Type B pancreatic cell (in vitro differentiated cells): ENCODE results near the gene FAM240B. TPM values are rescaled to one million over a fixed set of nuclear protein-coding genes. Genes with fewer than 3 reads are reported as not detected.

ENCODE experiments used
- DNase-seq: peaks from one replicate; pipeline ENCODE4 v3.0.0; 2021; ENCODE audit warnings: mixed read lengths; ENCODE audit not compliant: unreplicated experiment; ENCODE audit errors: extremely low spot score
- H3K27ac Mint-ChIP-seq: 2 replicates; pipeline ENCODE4 v1.8.0; 2021; ENCODE audit warnings: mild to moderate bottlenecking, mixed read lengths
- H3K27me3 Mint-ChIP-seq: 2 replicates; pipeline ENCODE4 v1.8.0; 2021; ENCODE audit warnings: mixed read lengths
- H3K36me3 Mint-ChIP-seq: 2 replicates; pipeline ENCODE4 v1.8.0; 2021; ENCODE audit warnings: mixed read lengths
- H3K4me1 Mint-ChIP-seq: one replicate; pipeline ENCODE4 v1.8.0; 2021; ENCODE audit warnings: mixed read lengths; ENCODE audit not compliant: unreplicated experiment
- H3K4me3 Mint-ChIP-seq: 2 replicates; pipeline ENCODE4 v1.8.0; 2021; ENCODE audit warnings: mild to moderate bottlenecking, mixed read lengths
- H3K9me3 Mint-ChIP-seq: 2 replicates; pipeline ENCODE4 v1.8.0; 2021; ENCODE audit warnings: mixed read lengths
- total RNA-seq: library from RNA; stranded (reverse); gene quantifications from 2 replicates; pipeline ENCODE4 v1.2.1, GENCODE V29; 2021; ENCODE audit warnings: low replicate concordance
- TF ChIP-seq, protein P1 (sequence below): fragments of 200-600 bp; sonication (generic); conservative IDR thresholded peaks from 2 replicates; pipeline ENCODE4 v1.5.0; 2021; ENCODE audit warnings: antibody characterized with exemption, mild to moderate bottlenecking

The FAM240B gene
- total RNA-seq, 1 donor from 2014 or later, result not detected

DNA sequence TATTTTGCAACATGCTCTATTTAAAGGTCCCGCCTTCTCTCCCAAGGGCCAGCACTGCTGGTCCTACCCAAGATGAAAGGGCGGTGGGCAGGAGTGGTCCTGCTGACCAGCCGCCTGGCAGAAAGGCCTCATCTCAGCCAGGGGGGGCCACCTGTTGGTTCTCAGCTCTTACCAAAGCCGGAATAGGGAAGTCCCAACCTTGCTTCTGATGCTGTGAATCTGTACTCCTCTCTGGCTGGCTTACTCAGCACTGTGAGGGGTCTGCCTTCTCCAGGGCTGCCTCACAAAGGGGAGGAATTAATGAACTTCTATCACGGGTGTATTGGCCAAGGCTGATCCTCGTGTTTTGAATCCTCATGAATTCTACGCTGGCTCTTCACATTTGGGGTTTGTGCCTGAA, 13.6 kb upstream of the FAM240B start:
- no peak overlapping the region for H3K27ac Mint-ChIP-seq
- no peak overlapping the region for H3K4me3 Mint-ChIP-seq
- no peaks in the 10 kb centered on the region for H3K36me3 Mint-ChIP-seq
- no peaks in the 10 kb centered on the region for H3K9me3 Mint-ChIP-seq
- TF ChIP-seq, protein P1, sequence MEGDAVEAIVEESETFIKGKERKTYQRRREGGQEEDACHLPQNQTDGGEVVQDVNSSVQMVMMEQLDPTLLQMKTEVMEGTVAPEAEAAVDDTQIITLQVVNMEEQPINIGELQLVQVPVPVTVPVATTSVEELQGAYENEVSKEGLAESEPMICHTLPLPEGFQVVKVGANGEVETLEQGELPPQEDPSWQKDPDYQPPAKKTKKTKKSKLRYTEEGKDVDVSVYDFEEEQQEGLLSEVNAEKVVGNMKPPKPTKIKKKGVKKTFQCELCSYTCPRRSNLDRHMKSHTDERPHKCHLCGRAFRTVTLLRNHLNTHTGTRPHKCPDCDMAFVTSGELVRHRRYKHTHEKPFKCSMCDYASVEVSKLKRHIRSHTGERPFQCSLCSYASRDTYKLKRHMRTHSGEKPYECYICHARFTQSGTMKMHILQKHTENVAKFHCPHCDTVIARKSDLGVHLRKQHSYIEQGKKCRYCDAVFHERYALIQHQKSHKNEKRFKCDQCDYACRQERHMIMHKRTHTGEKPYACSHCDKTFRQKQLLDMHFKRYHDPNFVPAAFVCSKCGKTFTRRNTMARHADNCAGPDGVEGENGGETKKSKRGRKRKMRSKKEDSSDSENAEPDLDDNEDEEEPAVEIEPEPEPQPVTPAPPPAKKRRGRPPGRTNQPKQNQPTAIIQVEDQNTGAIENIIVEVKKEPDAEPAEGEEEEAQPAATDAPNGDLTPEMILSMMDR, result no peak
- peaks cover 28% of the 10 kb centered on the region for H3K27me3 Mint-ChIP-seq
- H3K4me1 Mint-ChIP-seq, result no peaks in the 10 kb centered on the region
- no peak for DNase-seq

DNA sequence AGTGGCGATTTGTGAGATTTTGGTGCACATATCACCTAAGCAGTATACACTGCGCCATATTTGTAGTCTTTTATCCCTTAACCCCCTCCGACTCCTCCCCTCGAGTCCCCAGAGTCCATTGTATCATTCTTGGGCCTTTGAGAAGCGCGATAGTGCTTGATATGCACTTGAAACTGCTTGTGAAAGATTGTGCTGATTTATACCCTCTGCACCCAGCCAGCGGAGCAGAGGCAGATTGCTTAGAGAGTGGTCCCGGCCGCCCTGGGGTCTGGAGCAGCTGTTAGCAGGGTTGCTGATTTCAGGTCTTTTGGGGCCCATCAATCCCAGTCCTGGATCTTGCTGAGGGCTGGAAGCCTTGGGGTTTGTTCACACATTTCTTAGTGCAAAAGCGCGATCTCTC, 13.0 kb upstream of the FAM240B start:
- DNase-seq, result no peak
- Mint-ChIP-seq H3K27me3 (peaks cover 27% of the 10 kb centered on the region), H3K9me3 (no peaks in the 10 kb centered on the region), H3K27ac (no peak overlapping the region), H3K4me1 (no peaks in the 10 kb centered on the region), H3K4me3 (no peak overlapping the region), H3K36me3 (no peaks in the 10 kb centered on the region)
- TF ChIP-seq, protein P1, result no peak

DNA sequence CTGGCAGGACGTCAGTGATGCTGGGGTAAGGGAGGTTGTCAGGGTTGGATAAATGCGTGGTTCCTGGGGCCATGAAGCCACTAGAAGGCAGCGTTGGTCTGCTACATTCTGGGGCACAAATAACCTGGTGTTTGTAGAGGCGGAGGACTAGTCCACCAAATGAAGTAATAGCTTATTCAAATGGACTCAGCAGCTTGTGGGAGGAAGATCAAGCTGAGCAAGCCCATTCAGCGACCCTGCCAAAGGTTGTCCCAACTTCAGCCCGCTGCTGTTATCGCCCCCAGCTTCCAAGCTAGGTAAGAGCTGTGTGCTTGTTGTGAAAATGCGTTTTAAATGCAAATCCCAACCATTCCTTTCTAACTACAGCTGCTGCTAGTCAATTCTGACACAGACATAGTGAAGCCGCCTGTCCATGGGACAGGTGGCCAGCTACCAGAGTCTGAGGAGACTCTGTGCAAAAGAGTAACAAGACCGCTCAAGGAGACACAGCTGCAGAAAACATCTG, 7.6 kb upstream of the FAM240B start:
- TF ChIP-seq, protein P1, result peak; percentile 55
- Mint-ChIP-seq H3K4me3 (no peak overlapping the region), H3K9me3 (no peaks in the 10 kb centered on the region), H3K36me3 (no peaks in the 10 kb centered on the region), H3K27me3 (peaks cover 25% of the 10 kb centered on the region), H3K4me1 (no peaks in the 10 kb centered on the region), H3K27ac (no peak overlapping the region)
- no peak for DNase-seq

DNA sequence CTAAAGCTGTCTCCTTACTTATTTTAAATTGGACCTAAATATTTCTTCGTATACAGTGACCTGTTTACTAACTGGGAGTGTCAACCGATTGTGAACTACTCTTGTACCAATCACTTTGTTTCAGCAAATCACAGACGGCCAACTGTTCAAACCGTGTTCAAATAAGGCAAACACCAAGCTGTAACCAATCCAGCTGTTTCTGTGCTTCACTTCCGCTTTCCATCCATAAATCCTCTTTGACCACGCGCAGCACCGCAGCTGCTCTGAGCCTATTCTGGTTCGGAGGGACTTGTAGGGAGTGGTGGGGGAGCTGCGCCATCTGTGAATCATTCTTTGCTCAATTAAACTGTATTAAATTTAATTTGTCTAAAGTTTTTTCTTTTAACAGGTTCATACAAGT, 4.8 kb upstream of the FAM240B start:
- no peak for DNase-seq
- no peaks in the 10 kb centered on the region for H3K9me3 Mint-ChIP-seq
- H3K36me3 Mint-ChIP-seq, result no peaks in the 10 kb centered on the region
- H3K4me1 Mint-ChIP-seq, result no peaks in the 10 kb centered on the region
- no peak overlapping the region for H3K27ac Mint-ChIP-seq
- H3K27me3 Mint-ChIP-seq, result peaks cover 28% of the 10 kb centered on the region
- TF ChIP-seq, protein P1, result no peak
- no peak overlapping the region for H3K4me3 Mint-ChIP-seq

DNA sequence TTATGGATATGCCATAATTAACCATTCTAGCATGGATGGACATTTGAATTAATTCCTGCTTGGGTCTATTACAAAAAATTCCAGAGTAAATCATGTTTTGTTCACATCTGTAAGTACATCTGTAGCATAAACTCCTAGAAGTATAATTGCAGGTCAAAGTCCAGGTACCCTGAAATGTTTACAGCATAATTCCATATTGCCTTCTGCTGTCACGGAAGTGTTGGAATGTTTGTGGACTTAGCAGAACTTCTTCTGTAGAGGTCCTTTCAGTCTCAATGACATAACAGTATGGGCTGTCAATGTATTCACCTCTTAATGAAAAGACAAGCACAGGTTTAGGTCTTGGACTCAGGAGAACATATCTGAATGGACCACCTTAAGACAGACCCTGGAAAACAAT, 1.8 kb downstream of the FAM240B start:
- no peak for DNase-seq
- H3K27ac Mint-ChIP-seq, result no peak overlapping the region
- TF ChIP-seq, protein P1, result no peak
- H3K36me3 Mint-ChIP-seq, result no peaks in the 10 kb centered on the region
- no peak overlapping the region for H3K4me3 Mint-ChIP-seq
- H3K4me1 Mint-ChIP-seq, result peaks cover 6% of the 10 kb centered on the region
- H3K9me3 Mint-ChIP-seq, result no peaks in the 10 kb centered on the region
- peaks cover 13% of the 10 kb centered on the region for H3K27me3 Mint-ChIP-seq

DNA sequence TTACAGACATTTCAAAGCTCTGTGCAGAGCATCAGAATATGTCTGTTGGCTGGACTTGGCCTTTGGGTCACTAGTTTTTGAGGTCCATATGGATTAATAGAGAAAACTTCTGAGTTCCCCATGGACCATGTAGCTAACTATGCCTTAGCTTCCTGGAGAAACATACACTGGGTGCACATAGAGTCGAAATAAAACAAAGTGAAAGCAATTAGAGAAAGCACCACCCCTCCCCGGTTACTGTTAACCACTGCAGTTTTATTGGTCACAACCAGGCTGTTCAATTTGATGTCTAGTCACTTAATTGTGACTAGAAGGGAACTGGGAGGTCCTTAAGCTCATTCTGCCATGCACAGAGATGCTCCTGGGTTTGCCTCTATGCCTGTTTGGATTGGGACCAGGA, 4.2 kb downstream of the FAM240B start:
- Mint-ChIP-seq H3K27ac (no peak overlapping the region), H3K36me3 (no peaks in the 10 kb centered on the region), H3K4me3 (no peak overlapping the region), H3K9me3 (no peaks in the 10 kb centered on the region), H3K4me1 (peaks cover 10% of the 10 kb centered on the region), H3K27me3 (peaks cover 7% of the 10 kb centered on the region)
- DNase-seq, result no peak
- TF ChIP-seq, protein P1, result no peak
